Measurements from ENCODE around the gene DAGLB.

- TF ChIP-seq CTCF (IDR thresholded peaks at IDR 0.05; ENCODE audit: insufficient read depth, low read depth, low read length) (no peak), EZH2 (IDR thresholded peaks at IDR 0.05; ENCODE audit: insufficient read depth, low read length) (no peak)
Measured at GRCh38 chr7:6477318-6477660, 29.5 kb upstream of the DAGLB start.

All from astrocyte (in vitro differentiated cells and primary cell).